ENCODE results near the gene ZNF784. TPM values are rescaled to one million over a fixed set of nuclear protein-coding genes. Genes with fewer than 3 reads are reported as not detected.
A peak's percentile ranks its signal among the peaks of the same experiment; 100 is the strongest.

ZNF784 gene
- total RNA-seq, 3 donors from 2014 or later, result 2.6 to 6.7 (median 4.9) TPM

GRCh38 chr19:55650126-55650557 is 25.8 kb upstream of the ZNF784 start:
- no peaks in the 10 kb centered on the region for H3K9me3 ChIP-seq
- H3K27me3 ChIP-seq, result no peaks in the 10 kb centered on the region
- H3K4me1 ChIP-seq, result peaks cover 0 to 4% of the 10 kb centered on the region in 2 donors
- no peak for DNase-seq (ENCODE audit: low spot score in 2 of 2)
- H3K4me3 ChIP-seq, result no peak overlapping the region
- H3K36me3 ChIP-seq, result no peaks in the 10 kb centered on the region
- no peak overlapping the region for H3K27ac ChIP-seq
- no peak for TF ChIP-seq CTCF (IDR thresholded peaks at IDR 0.05)
- no peak for TF ChIP-seq POLR2AphosphoS5 (IDR thresholded peaks at IDR 0.05)
- no peak for TF ChIP-seq POLR2A (IDR thresholded peaks at IDR 0.05)
- intact Hi-C loops (cut with DNase I; ENCODE audit: low total_unique reads), result no loop called here

- Histone ChIP-seq H3K9me3 (no peaks in the 10 kb centered on the region), H3K36me3 (no peaks in the 10 kb centered on the region), H3K27ac (peak overlapping the region; percentile 86 to 92), H3K27me3 (no peaks in the 10 kb centered on the region), H3K4me1 (peaks cover 3 to 7% of the 10 kb centered on the region in 2 donors), H3K4me3 (peak overlapping the region; percentile 88 to 98 (median 96))
- intact Hi-C loops (cut with DNase I; ENCODE audit: low total_unique reads), result no loop called here
- DNase-seq (ENCODE audit: low spot score in 2 of 2), result no peak
- TF ChIP-seq POLR2AphosphoS5 (IDR thresholded peaks at IDR 0.05) (no peak), POLR2A (IDR thresholded peaks at IDR 0.05) (no peak), CTCF (IDR thresholded peaks at IDR 0.05) (no peak)
These were observed 25.1 kb upstream of the ZNF784 start for GRCh38 chr19:55649268-55650125.

- TF ChIP-seq POLR2A (IDR thresholded peaks at IDR 0.05) (no peak), CTCF (IDR thresholded peaks at IDR 0.05) (no peak), POLR2AphosphoS5 (IDR thresholded peaks at IDR 0.05) (no peak)
- Histone ChIP-seq H3K4me1 (peaks cover 9 to 11% of the 10 kb centered on the region in 2 donors), H3K9me3 (no peaks in the 10 kb centered on the region), H3K27ac (peak overlapping the region; percentile 86 to 92), H3K36me3 (no peaks in the 10 kb centered on the region), H3K4me3 (peak overlapping the region; percentile 88 to 98 (median 96)), H3K27me3 (no peaks in the 10 kb centered on the region)
- intact Hi-C loops (cut with DNase I; ENCODE audit: low total_unique reads), result no loop called here
- DNase-seq (ENCODE audit: low spot score in 2 of 2), result no peak
These were observed 24.4 kb upstream of the ZNF784 start for GRCh38 chr19:55648585-55649267.

GRCh38 chr19:55647732-55648584 is 23.6 kb upstream of the ZNF784 start, which contains the start of gene CCDC106:
Gene CCDC106, plus strand, starts transcription at chr19:55648212. Its CDS starts 835 bp downstream, at chr19:55649047.
- peaks cover 9 to 11% of the 10 kb centered on the region in 2 donors for H3K4me1 ChIP-seq
- no peak for TF ChIP-seq POLR2A (IDR thresholded peaks at IDR 0.05)
- TF ChIP-seq CTCF (IDR thresholded peaks at IDR 0.05), result no peak
- no peak for TF ChIP-seq POLR2AphosphoS5 (IDR thresholded peaks at IDR 0.05)
- peak within 1 kb of the TSS; percentile 86 to 92 for H3K27ac ChIP-seq
- no peaks in the 10 kb centered on the region for H3K36me3 ChIP-seq
- peak within 1 kb of the TSS; percentile 88 to 98 (median 96) for H3K4me3 ChIP-seq
- no peak for DNase-seq (ENCODE audit: low spot score in 2 of 2)
- no peaks in the 10 kb centered on the region for H3K9me3 ChIP-seq
- H3K27me3 ChIP-seq, result no peaks in the 10 kb centered on the region
- intact Hi-C loops (cut with DNase I; ENCODE audit: low total_unique reads), result no loop called here

Measured in breast epithelium (tissue), 4 donors.